SH-SY5Y (cell line): ENCODE measurements around the gene TMEM203.

Source experiments
- GATA2 ChIP-seq: IDR thresholded peaks from 2 replicates; pipeline ENCODE4 v1.6.1; 2011; ENCODE audit warnings: mild to moderate bottlenecking, low read depth, low read length
- GATA3 ChIP-seq: IDR thresholded peaks from 2 replicates; pipeline ENCODE4 v1.6.1; 2011; ENCODE audit warnings: low read depth, mild to moderate bottlenecking, low read length, moderate library complexity

- no peak for TF ChIP-seq GATA2
- no peak for TF ChIP-seq GATA3
Measured at GRCh38 chr9:137191245-137191644, 14.2 kb downstream of the TMEM203 start.
